HEK293 (cell line): ENCODE results near the gene TM7SF2.
A peak's percentile ranks its signal among the peaks of the same experiment; 100 is the strongest.

Experiments
- CTCF ChIA-PET: fragments of 350-600 bp; formaldehyde crosslinking; extraction: SDS; loops from one replicate; lab custom pipeline; 2021; ENCODE audit warnings: antibody characterized with exemption; lab: Yijun Ruan, JAX
- POLR2A ChIA-PET: fragments of 300-600 bp; formaldehyde crosslinking; extraction: SDS; loops from one replicate; lab custom pipeline; 2020; ENCODE audit warnings: antibody characterized with exemption, inconsistent platforms; lab: Yijun Ruan, JAX
- H3K27ac ChIP-seq: fragments of 200-500 bp; sonication (Bioruptor generic); 2 replicates; pipeline ENCODE4 v1.5.1; 2014; ENCODE audit warnings: low read depth, low read length, control low read depth, inconsistent platforms; ENCODE audit errors: extremely low read depth
- H3K36me3 ChIP-seq, 2 experiments: fragments of 200-500 bp in 1 of 2; sonication (Bioruptor generic) in 1 of 2; 1 replicate in 1 of 2; 2 replicates in 1 of 2; pipeline ENCODE4 v1.5.1; 2014 to 2017; ENCODE audit warnings: inconsistent platforms in 2 of 2, low read length in 2 of 2; ENCODE audit not compliant: control insufficient read depth in 2 of 2, insufficient read depth in 1 of 2
- H3K4me1 ChIP-seq: fragments of 200-500 bp; sonication (Bioruptor generic); 2 replicates; pipeline ENCODE4 v1.5.1; 2014; ENCODE audit warnings: mild to moderate bottlenecking, low read length, inconsistent platforms; ENCODE audit not compliant: control insufficient read depth, insufficient read depth
- H3K4me3 ChIP-seq: 2 replicates; pipeline ENCODE4 v1.5.1; 2011; ENCODE audit warnings: low read depth, mild to moderate bottlenecking, control low read depth, low read length, moderate library complexity
- H3K9me3 ChIP-seq: fragments of 200-500 bp; sonication (Bioruptor generic); 2 replicates; pipeline ENCODE4 v1.5.1; 2014; ENCODE audit warnings: low read depth, low read length, inconsistent platforms; ENCODE audit not compliant: control insufficient read depth, insufficient read depth
- BCL6B ChIP-seq: fragments of 450-650 bp; formaldehyde crosslinking; IDR thresholded peaks from 2 replicates; pipeline ENCODE4 v1.5.1; 2017; ENCODE audit warnings: missing biosample characterization, missing genetic modification characterization
- HIC1 ChIP-seq: fragments of 450-650 bp; formaldehyde crosslinking; IDR thresholded peaks from 2 replicates; pipeline ENCODE4 v1.5.1; 2016; ENCODE audit warnings: missing biosample characterization, missing genetic modification characterization
- PATZ1 ChIP-seq: fragments of 450-650 bp; formaldehyde crosslinking; IDR thresholded peaks from 2 replicates; pipeline ENCODE4 v1.5.1; 2016; ENCODE audit warnings: missing biosample characterization, missing genetic modification characterization
- REST ChIP-seq: fragments of 450-650 bp; formaldehyde crosslinking; IDR thresholded peaks from 2 replicates; pipeline ENCODE4 v1.5.1; 2016; ENCODE audit warnings: missing biosample characterization, missing genetic modification characterization
- SP7 ChIP-seq: fragments of 450-650 bp; formaldehyde crosslinking; IDR thresholded peaks from 2 replicates; pipeline ENCODE4 v1.5.1; 2016; ENCODE audit warnings: missing biosample characterization, missing genetic modification characterization
- TRIM28 ChIP-seq: IDR thresholded peaks from 2 replicates; pipeline ENCODE4 v1.6.1; 2011; ENCODE audit warnings: low read length, control low read depth, borderline replicate concordance
- ZBTB6 ChIP-seq: fragments of 450-650 bp; formaldehyde crosslinking; IDR thresholded peaks from 2 replicates; pipeline ENCODE4 v1.5.1; 2017; ENCODE audit warnings: missing biosample characterization, missing genetic modification characterization
- ZFP3 ChIP-seq: fragments of 450-650 bp; formaldehyde crosslinking; IDR thresholded peaks from 2 replicates; pipeline ENCODE4 v1.5.1; 2016; ENCODE audit warnings: low read depth, missing biosample characterization, missing genetic modification characterization
- ZNF174 ChIP-seq: fragments of 450-650 bp; formaldehyde crosslinking; IDR thresholded peaks from 2 replicates; pipeline ENCODE4 v1.5.0; 2017; ENCODE audit warnings: missing biosample characterization, mild to moderate bottlenecking, missing genetic modification characterization
- ZNF175 ChIP-seq: fragments of 450-650 bp; formaldehyde crosslinking; IDR thresholded peaks from 2 replicates; pipeline ENCODE4 v1.5.1; 2016; ENCODE audit warnings: missing biosample characterization, missing genetic modification characterization
- ZNF48 ChIP-seq: fragments of 450-650 bp; formaldehyde crosslinking; IDR thresholded peaks from 2 replicates; pipeline ENCODE4 v1.5.1; 2016; ENCODE audit warnings: missing biosample characterization, missing genetic modification characterization
- ZNF510 ChIP-seq: fragments of 450-650 bp; formaldehyde crosslinking; IDR thresholded peaks from 2 replicates; pipeline ENCODE4 v1.5.1; 2018; ENCODE audit warnings: mild to moderate bottlenecking, missing genetic modification characterization, missing biosample characterization; ENCODE audit not compliant: insufficient replicate concordance
- ZNF777 ChIP-seq: fragments of 450-650 bp; formaldehyde crosslinking; IDR thresholded peaks from 2 replicates; pipeline ENCODE4 v1.5.1; 2017; ENCODE audit warnings: missing biosample characterization, missing genetic modification characterization, borderline replicate concordance

Gene TM7SF2

GRCh38 chr11:65078786-65079342 lies 32.8 kb upstream of the TM7SF2 start:
- no peak for TF ChIP-seq ZNF174 (tag by site-specific recombination)
- no peak for TF ChIP-seq ZNF175 (tag by site-specific recombination)
- ChIA-PET CTCF (interaction anchor here (0.6 to 1.5 kb wide), 7 partner anchors 9 to 226 kb away, joined by 3 to 6 read pairs (median 3); partner anchors contain the start of gene NAALADL1), POLR2A (interaction anchor here (0.6 kb wide), 1 partner anchor 28 kb away, joined by 6 read pairs; no protein-coding TSS in a partner anchor)
- Histone ChIP-seq H3K9me3 (no peaks in the 10 kb centered on the region), H3K4me3 (no peak overlapping the region), H3K36me3 (peaks cover 5 to 71% of the 10 kb centered on the region in 2 experiments; a peak in 2 of 3 replicates), H3K27ac (no peak overlapping the region), H3K4me1 (peaks cover 3% of the 10 kb centered on the region; the same call in 1 of the 2 replicates)

- Histone ChIP-seq H3K4me1 (peaks cover 3% of the 10 kb centered on the region; the same call in 1 of the 2 replicates), H3K36me3 (peaks cover 5 to 78% of the 10 kb centered on the region in 2 experiments; a peak in 2 of 3 replicates), H3K27ac (peak overlapping the region; percentile 81), H3K9me3 (no peaks in the 10 kb centered on the region), H3K4me3 (peak overlapping the region; percentile 92)
- ChIA-PET CTCF (interaction anchor here (0.5 to 1.4 kb wide), 6 partner anchors 27 to 250 kb away, joined by 3 to 5 read pairs (median 4); partner anchors contain the start of genes DPF2 and SAC3D1), POLR2A (interaction anchor here (0.8 to 2.0 kb wide), 8 partner anchors 11 to 43 kb away, joined by 3 to 13 read pairs (median 4); partner anchors contain the start of genes FAU, MRPL49, SAC3D1 and TM7SF2)
- TF ChIP-seq REST (tag by site-specific recombination), result peak; percentile 20; the same call in 1 of the 2 replicates
- peak; percentile 20; the same call in 1 of the 2 replicates for TF ChIP-seq ZBTB6 (tag by site-specific recombination)
- TF ChIP-seq ZNF777 (tag by site-specific recombination), result no peak
Measured at GRCh38 chr11:65083134-65083833, 28.4 kb upstream of the TM7SF2 start.

GRCh38 chr11:65083834-65084597 lies 27.7 kb upstream of the TM7SF2 start, which contains the start of the genes CDCA5 and ZFPL1:
TSS of gene CDCA5 (minus strand) at chr11:65084040. CDS start at chr11:65083978, 62 bp downstream.
TSS of gene ZFPL1 (plus strand) at chr11:65084222. CDS start at chr11:65084699, 477 bp downstream.
- no peaks in the 10 kb centered on the region for H3K9me3 ChIP-seq
- H3K4me1 ChIP-seq, result peaks cover 3% of the 10 kb centered on the region; the same call in 1 of the 2 replicates
- ChIA-PET POLR2A (interaction anchor here (0.6 to 2.0 kb wide), 7 partner anchors 13 to 43 kb away, joined by 3 to 13 read pairs (median 3); partner anchors contain the start of genes FAU, MRPL49, SAC3D1 and TM7SF2), CTCF (interaction anchor here (0.5 to 1.4 kb wide), 6 partner anchors 43 to 275 kb away, joined by 3 to 5 read pairs (median 4); partner anchors contain the start of genes DPF2 and SAC3D1)
- H3K4me3 ChIP-seq, result peak within 1 kb of the TSS; percentile 92
- peak within 1 kb of the TSS; percentile 81 for H3K27ac ChIP-seq
- peaks cover 5 to 78% of the 10 kb centered on the region in 2 experiments; a peak in 2 of 3 replicates for H3K36me3 ChIP-seq
- no peak for TF ChIP-seq BCL6B (tag by site-specific recombination)
- TF ChIP-seq ZFP3 (tag by site-specific recombination), result no peak
- no peak for TF ChIP-seq PATZ1 (tag by site-specific recombination)
- TF ChIP-seq ZNF48 (tag by site-specific recombination), result no peak
- TF ChIP-seq SP7 (tag by site-specific recombination), result peak; percentile 65; the same call in 1 of the 2 replicates
- no peak for TF ChIP-seq ZNF510
- no peak for TF ChIP-seq HIC1 (tag by site-specific recombination)
- no peak for TF ChIP-seq TRIM28
